ENCODE results near the gene OXT.
"Not testable (repeated sequence)": the region's sequence is repeated elsewhere in the genome, so short reads cannot be mapped to it uniquely, and the experiment has no call there.

OXT gene

GRCh38 chr20:3071610-3072529 lies at the start of gene OXT:
OXT (plus strand) TSS chr20:3071620; CDS start chr20:3071656, 36 bp downstream.
- H3K4me3 ChIP-seq = no peak within 1 kb of the TSS
- H3K9ac ChIP-seq (ENCODE audit: insufficient read length) = no peak within 1 kb of the TSS
- no peak within 1 kb of the TSS for H3K27ac ChIP-seq
- TF ChIP-seq POLR2AphosphoS5 (IDR thresholded peaks at IDR 0.05; ENCODE audit: borderline replicate concordance, low read depth, low read length) (no peak), FOXP2 (optimal IDR thresholded peaks at IDR 0.05; ENCODE audit: control extremely low read depth, extremely low read length, insufficient read depth) (no peak), EZH2 (IDR thresholded peaks at IDR 0.05) (no peak)
- no peak for DNase-seq (ENCODE audit: low read depth, low spot score)
- H3K36me3 ChIP-seq (ENCODE audit: insufficient read depth, low read length) = no peaks in the 10 kb centered on the region
- no peaks in the 10 kb centered on the region for H3K9me3 ChIP-seq (ENCODE audit: low read depth, low read length)

GRCh38 chr20:3021777-3022176 lies 49.6 kb upstream of the OXT start:
- Histone ChIP-seq H3K36me3 (ENCODE audit: insufficient read depth, low read length) (peaks cover 24% of the 10 kb centered on the region), H3K9ac (ENCODE audit: insufficient read length) (no peak overlapping the region), H3K27ac (no peak overlapping the region), H3K4me3 (no peak overlapping the region), H3K9me3 (ENCODE audit: low read depth, low read length) (no peaks in the 10 kb centered on the region)
- TF ChIP-seq FOXP2 (optimal IDR thresholded peaks at IDR 0.05; ENCODE audit: control extremely low read depth, extremely low read length, insufficient read depth) = no peak
- TF ChIP-seq POLR2AphosphoS5 (IDR thresholded peaks at IDR 0.05; ENCODE audit: borderline replicate concordance, low read depth, low read length) = no peak
- no peak for TF ChIP-seq EZH2 (IDR thresholded peaks at IDR 0.05)
- no peak for DNase-seq (ENCODE audit: low read depth, low spot score)

GRCh38 chr20:3022559-3023490 lies 48.6 kb upstream of the OXT start:
- not testable (repeated sequence) for DNase-seq (ENCODE audit: low read depth, low spot score)
- peaks cover 27% of the 10 kb centered on the region for H3K36me3 ChIP-seq (ENCODE audit: insufficient read depth, low read length)

GRCh38 chr20:3027987-3028386 lies 43.4 kb upstream of the OXT start:
- Histone ChIP-seq H3K4me3 (no peak overlapping the region), H3K9ac (ENCODE audit: insufficient read length) (no peak overlapping the region), H3K36me3 (ENCODE audit: insufficient read depth, low read length) (peaks cover 26% of the 10 kb centered on the region), H3K27ac (no peak overlapping the region), H3K9me3 (ENCODE audit: low read depth, low read length) (no peaks in the 10 kb centered on the region)
- no peak for DNase-seq (ENCODE audit: low read depth, low spot score)
- TF ChIP-seq POLR2AphosphoS5 (IDR thresholded peaks at IDR 0.05; ENCODE audit: borderline replicate concordance, low read depth, low read length) (no peak), EZH2 (IDR thresholded peaks at IDR 0.05) (no peak), FOXP2 (optimal IDR thresholded peaks at IDR 0.05; ENCODE audit: control extremely low read depth, extremely low read length, insufficient read depth) (no peak)

More at GRCh38 chr20:3022559-3023490, 48.6 kb upstream of the OXT start:
- not testable (repeated sequence) for H3K27ac ChIP-seq; H3K4me3 ChIP-seq; H3K9ac ChIP-seq (ENCODE audit: insufficient read length); H3K9me3 ChIP-seq (ENCODE audit: low read depth, low read length)

GRCh38 chr20:3031524-3032147 lies 39.8 kb upstream of the OXT start:
- no peak for DNase-seq (ENCODE audit: low read depth, low spot score)
- Histone ChIP-seq H3K9ac (ENCODE audit: insufficient read length) (no peak overlapping the region), H3K36me3 (ENCODE audit: insufficient read depth, low read length) (peaks cover 37% of the 10 kb centered on the region), H3K9me3 (ENCODE audit: low read depth, low read length) (no peaks in the 10 kb centered on the region), H3K27ac (no peak overlapping the region), H3K4me3 (no peak overlapping the region)
- no peak for TF ChIP-seq EZH2 (IDR thresholded peaks at IDR 0.05)
- TF ChIP-seq POLR2AphosphoS5 (IDR thresholded peaks at IDR 0.05; ENCODE audit: borderline replicate concordance, low read depth, low read length) = no peak
- TF ChIP-seq FOXP2 (optimal IDR thresholded peaks at IDR 0.05; ENCODE audit: control extremely low read depth, extremely low read length, insufficient read depth) = no peak

GRCh38 chr20:3032624-3033023 lies 38.8 kb upstream of the OXT start:
- Histone ChIP-seq H3K4me3 (no peak overlapping the region), H3K9me3 (ENCODE audit: low read depth, low read length) (no peaks in the 10 kb centered on the region), H3K36me3 (ENCODE audit: insufficient read depth, low read length) (peaks cover 36% of the 10 kb centered on the region), H3K9ac (ENCODE audit: insufficient read length) (no peak overlapping the region), H3K27ac (no peak overlapping the region)
- TF ChIP-seq EZH2 (IDR thresholded peaks at IDR 0.05) = no peak
- DNase-seq (ENCODE audit: low read depth, low spot score) = no peak

- Histone ChIP-seq H3K36me3 (ENCODE audit: insufficient read depth, low read length) (peaks cover 47% of the 10 kb centered on the region), H3K4me3 (no peak overlapping the region), H3K9ac (ENCODE audit: insufficient read length) (no peak overlapping the region), H3K27ac (no peak overlapping the region), H3K9me3 (ENCODE audit: low read depth, low read length) (no peaks in the 10 kb centered on the region)
- DNase-seq (ENCODE audit: low read depth, low spot score) = no peak
- TF ChIP-seq POLR2AphosphoS5 (IDR thresholded peaks at IDR 0.05; ENCODE audit: borderline replicate concordance, low read depth, low read length) (no peak), FOXP2 (optimal IDR thresholded peaks at IDR 0.05; ENCODE audit: control extremely low read depth, extremely low read length, insufficient read depth) (no peak), EZH2 (IDR thresholded peaks at IDR 0.05) (no peak)
Observed at GRCh38 chr20:3037654-3038053, 33.8 kb upstream of the OXT start.

GRCh38 chr20:3038454-3038853 lies 33.0 kb upstream of the OXT start:
- no peak for TF ChIP-seq FOXP2 (optimal IDR thresholded peaks at IDR 0.05; ENCODE audit: control extremely low read depth, extremely low read length, insufficient read depth)
- TF ChIP-seq EZH2 (IDR thresholded peaks at IDR 0.05) = no peak
- TF ChIP-seq POLR2AphosphoS5 (IDR thresholded peaks at IDR 0.05; ENCODE audit: borderline replicate concordance, low read depth, low read length) = no peak
- no peaks in the 10 kb centered on the region for H3K9me3 ChIP-seq (ENCODE audit: low read depth, low read length)
- no peak overlapping the region for H3K9ac ChIP-seq (ENCODE audit: insufficient read length)
- no peak overlapping the region for H3K4me3 ChIP-seq
- no peak overlapping the region for H3K27ac ChIP-seq
- H3K36me3 ChIP-seq (ENCODE audit: insufficient read depth, low read length) = peaks cover 47% of the 10 kb centered on the region
- DNase-seq (ENCODE audit: low read depth, low spot score) = no peak

Measured in SK-N-MC (cell line).